Lung microvascular endothelial cell (primary cell): Measurements from ENCODE around the gene NT5C1B. TPM values are rescaled to one million over a fixed set of nuclear protein-coding genes. Genes with fewer than 3 reads are reported as not detected.

Experiments used
- DNase-seq, 2 donors: peaks; one replicate each; pipeline versions ENCODE4 v3.0.0 to v3.0.0-alpha.2; 2010; ENCODE audit warnings: low read depth in 2 of 2
- total RNA-seq: library from RNA; depleted of rRNA; stranded (reverse); fragments of >200 nt; gene quantifications from 2 replicates; pipeline ENCODE4 v1.2.1, GENCODE V29; 2014

NT5C1B gene
- total RNA-seq, 1 donor from 2014 or later = not detected

- peak in 1 of 2 donors; percentile 23 for DNase-seq
Observed at GRCh38 chr2:18516112-18516511, 73.3 kb downstream of the NT5C1B start.

- no peak for DNase-seq
Observed at GRCh38 chr2:18514526-18515461, 74.6 kb downstream of the NT5C1B start.

Other genes starting within 250 kb of the NT5C1B start
- gene RDH14, start 28.9 kb downstream of the NT5C1B start, total RNA-seq = 19.6 and 24.8 TPM in 2 replicates